AG04450 (cell line): ENCODE measurements around the gene GARIN5B. TPM values are rescaled to one million over a fixed set of nuclear protein-coding genes. Genes with fewer than 3 reads are reported as not detected.

Source experiments
- CTCF ChIA-PET: fragments of 300-600, 350-600 bp; formaldehyde crosslinking; extraction: SDS; loops from one replicate; lab custom pipeline; 2022; ENCODE audit warnings: antibody characterized with exemption, inconsistent platforms; lab: Charles Lee
- POLR2A ChIA-PET: fragments of 350-600 bp; formaldehyde crosslinking; extraction: SDS; loops from one replicate; lab custom pipeline; 2021; ENCODE audit warnings: antibody characterized with exemption, inconsistent platforms; lab: Yijun Ruan, JAX
- DNase-seq: peaks from one replicate; pipeline ENCODE4 v3.0.0-alpha.2; 2011; ENCODE audit warnings: low read depth, low spot score
- H3K27ac ChIP-seq: one replicate; pipeline ENCODE4 v1.5.1; 2012; ENCODE audit warnings: low read depth, low read length, control low read depth
- H3K27me3 ChIP-seq: one replicate; pipeline ENCODE4 v1.6.0; 2012; ENCODE audit warnings: low read length; ENCODE audit not compliant: control insufficient read depth, insufficient read depth
- H3K4me3 ChIP-seq: 2 replicates; pipeline ENCODE4 v1.5.1; 2011; ENCODE audit warnings: mild to moderate bottlenecking, low read depth, low read length, control low read depth
- H3K9me3 ChIP-seq: 2 replicates; pipeline ENCODE4 v1.5.1; 2012; ENCODE audit warnings: low read length; ENCODE audit not compliant: control insufficient read depth, insufficient read depth
- polyA plus RNA-seq: library from polyadenylated mRNA; depleted of rRNA; stranded (reverse); fragments of >200 nt; gene quantifications from 2 replicates; pipeline ENCODE4 v1.2.3, GENCODE V29; 2011
- TF ChIP-seq, protein P1 (sequence below): IDR thresholded peaks from 2 replicates; pipeline ENCODE4 v1.5.1; 2011; ENCODE audit warnings: low read depth, low read length, control low read depth, inconsistent platforms

The GARIN5B gene
- polyA plus RNA-seq, 1 experiment: not detected

DNA sequence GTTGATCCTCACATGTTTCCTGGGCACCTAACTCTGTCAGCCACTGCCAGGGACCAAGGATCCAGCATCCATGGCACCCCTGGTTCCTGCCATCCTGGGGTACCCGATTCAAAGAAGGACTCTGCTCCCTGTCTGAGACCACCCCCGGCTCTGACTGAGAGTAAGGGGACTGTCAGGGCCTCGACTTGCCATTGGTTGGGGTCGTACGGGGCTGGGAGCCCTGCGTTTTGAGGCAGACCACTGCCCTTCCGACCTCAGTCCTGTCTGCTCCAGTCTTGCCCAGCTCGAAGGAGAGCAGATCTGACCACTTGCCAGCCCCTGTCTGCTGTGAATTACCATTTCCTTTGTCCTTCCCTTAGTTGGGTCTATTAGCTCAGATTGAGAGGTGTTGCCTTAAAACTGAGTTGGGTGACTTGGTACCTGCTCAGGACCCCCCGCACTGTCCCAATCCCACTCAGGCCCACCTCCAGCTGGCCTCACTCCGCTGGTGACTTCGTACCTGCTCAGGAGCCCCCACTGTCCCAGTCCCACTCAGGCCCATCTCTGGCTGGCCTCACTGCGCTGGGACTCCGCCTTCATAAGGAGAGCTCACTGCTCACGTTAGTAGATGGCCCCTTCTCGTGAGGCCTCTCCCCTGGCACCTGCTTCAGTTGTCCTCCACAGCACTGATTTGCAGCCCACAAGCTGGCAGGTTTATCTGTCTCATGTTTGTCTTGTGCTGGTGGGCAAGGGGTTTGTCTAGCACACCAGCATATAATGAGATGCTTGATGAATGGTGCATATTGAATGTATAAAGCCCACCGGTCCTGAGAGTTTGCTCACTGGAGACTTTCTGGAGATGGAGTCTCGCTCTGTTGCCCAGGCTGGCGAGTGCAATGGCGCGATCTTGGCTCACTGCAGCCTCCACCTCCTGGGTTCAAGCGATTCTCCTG, 26.6 kb upstream of the GARIN5B start:
- Histone ChIP-seq H3K27ac (peak overlapping the region; percentile 31), H3K4me3 (no peak overlapping the region), H3K9me3 (peaks cover 4% of the 10 kb centered on the region; the same call in 1 of the 2 replicates), H3K27me3 (no peaks in the 10 kb centered on the region)
- DNase-seq: no peak
- POLR2A ChIA-PET: interaction anchor here (0.7 to 10.3 kb wide), 5 partner anchors 10 to 24 kb away, joined by 3 to 93 read pairs (median 4); partner anchors contain the start of genes IL11 and UBE2S
- CTCF ChIA-PET: interaction anchor here (0.9 to 1.5 kb wide), 3 partner anchors 88 to 249 kb away, joined by 3 to 5 read pairs (median 4); no protein-coding TSS in a partner anchor
- TF ChIP-seq, protein P1, sequence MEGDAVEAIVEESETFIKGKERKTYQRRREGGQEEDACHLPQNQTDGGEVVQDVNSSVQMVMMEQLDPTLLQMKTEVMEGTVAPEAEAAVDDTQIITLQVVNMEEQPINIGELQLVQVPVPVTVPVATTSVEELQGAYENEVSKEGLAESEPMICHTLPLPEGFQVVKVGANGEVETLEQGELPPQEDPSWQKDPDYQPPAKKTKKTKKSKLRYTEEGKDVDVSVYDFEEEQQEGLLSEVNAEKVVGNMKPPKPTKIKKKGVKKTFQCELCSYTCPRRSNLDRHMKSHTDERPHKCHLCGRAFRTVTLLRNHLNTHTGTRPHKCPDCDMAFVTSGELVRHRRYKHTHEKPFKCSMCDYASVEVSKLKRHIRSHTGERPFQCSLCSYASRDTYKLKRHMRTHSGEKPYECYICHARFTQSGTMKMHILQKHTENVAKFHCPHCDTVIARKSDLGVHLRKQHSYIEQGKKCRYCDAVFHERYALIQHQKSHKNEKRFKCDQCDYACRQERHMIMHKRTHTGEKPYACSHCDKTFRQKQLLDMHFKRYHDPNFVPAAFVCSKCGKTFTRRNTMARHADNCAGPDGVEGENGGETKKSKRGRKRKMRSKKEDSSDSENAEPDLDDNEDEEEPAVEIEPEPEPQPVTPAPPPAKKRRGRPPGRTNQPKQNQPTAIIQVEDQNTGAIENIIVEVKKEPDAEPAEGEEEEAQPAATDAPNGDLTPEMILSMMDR: no peak

DNA sequence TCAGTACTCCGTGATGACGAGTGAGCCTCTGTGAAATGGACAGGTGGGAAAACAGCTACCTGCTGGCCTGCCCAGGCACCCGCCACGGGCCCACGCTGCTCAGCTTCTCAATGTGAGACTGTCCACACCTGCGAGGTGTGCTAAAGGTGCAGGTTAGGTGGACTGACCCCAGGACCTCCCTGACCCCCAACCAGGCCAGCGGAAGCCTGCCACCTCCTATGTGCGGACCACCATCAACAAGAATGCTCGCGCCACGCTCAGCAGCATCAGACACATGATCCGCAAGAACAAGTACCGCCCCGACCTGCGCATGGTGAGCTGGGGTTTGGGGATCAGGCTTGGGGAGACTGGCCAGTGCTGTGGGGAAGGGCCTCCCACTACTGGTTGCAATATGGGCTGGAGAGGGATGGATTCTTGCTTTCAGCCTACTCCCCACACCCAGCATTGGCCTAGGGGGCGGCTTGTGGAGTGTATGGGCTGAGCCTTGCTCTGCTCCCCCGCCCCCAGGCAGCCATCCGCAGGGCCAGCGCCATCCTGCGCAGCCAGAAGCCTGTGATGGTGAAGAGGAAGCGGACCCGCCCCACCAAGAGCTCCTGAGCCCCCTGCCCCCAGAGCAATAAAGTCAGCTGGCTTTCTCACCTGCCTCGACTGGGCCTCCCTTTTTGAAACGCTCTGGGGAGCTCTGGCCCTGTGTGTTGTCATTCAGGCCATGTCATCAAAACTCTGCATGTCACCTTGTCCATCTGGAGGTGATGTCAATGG, 24.9 kb upstream of the GARIN5B start:
- ChIA-PET CTCF (interaction anchor here (2.3 kb wide), 1 partner anchor 116 kb away, joined by 10 read pairs; no protein-coding TSS in a partner anchor), POLR2A (interaction anchor here (1.0 to 10.3 kb wide), 2 partner anchors 18 to 25 kb away, joined by 3 to 93 read pairs; partner anchors contain the start of genes GARIN5B and UBE2S)
- no peaks in the 10 kb centered on the region for H3K27me3 ChIP-seq
- peaks cover 4% of the 10 kb centered on the region; the same call in 1 of the 2 replicates for H3K9me3 ChIP-seq
- DNase-seq: no peak
- H3K27ac ChIP-seq: no peak overlapping the region
- peak overlapping the region; percentile 99 for H3K4me3 ChIP-seq
- TF ChIP-seq, protein P1: no peak

DNA sequence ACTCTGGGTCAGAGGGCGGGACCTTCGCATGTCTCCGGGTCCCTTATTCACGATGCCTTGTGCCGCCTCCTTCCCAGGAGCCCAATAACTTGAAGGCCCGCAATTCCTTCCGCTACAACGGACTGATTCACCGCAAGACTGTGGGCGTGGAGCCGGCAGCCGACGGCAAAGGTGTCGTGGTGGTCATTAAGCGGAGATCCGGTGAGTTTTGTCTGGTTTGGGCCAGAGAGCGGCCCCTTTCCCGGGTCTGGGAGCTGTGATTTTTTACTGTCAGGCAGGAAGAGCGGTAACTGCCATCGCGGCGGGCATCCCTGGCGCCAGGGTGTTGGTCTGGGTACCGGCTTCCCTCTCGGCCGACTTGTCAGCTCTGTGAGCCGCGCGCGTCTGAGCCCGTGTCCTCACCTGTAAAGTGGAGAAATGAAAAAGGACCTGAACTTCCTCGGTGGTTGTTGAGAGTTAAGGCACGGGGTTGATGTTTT, 23.5 kb upstream of the GARIN5B start:
- H3K27ac ChIP-seq: peak overlapping the region; percentile 68
- no peaks in the 10 kb centered on the region for H3K27me3 ChIP-seq
- peak overlapping the region; percentile 99 for H3K4me3 ChIP-seq
- TF ChIP-seq, protein P1: no peak
- ChIA-PET CTCF (interaction anchor here (2.3 kb wide), 1 partner anchor 118 kb away, joined by 10 read pairs; no protein-coding TSS in a partner anchor), POLR2A (interaction anchor here (0.9 to 10.3 kb wide), 3 partner anchors 18 to 48 kb away, joined by 3 to 93 read pairs (median 4); partner anchors contain the start of genes KMT5C and UBE2S)
- peaks cover 4% of the 10 kb centered on the region; the same call in 1 of the 2 replicates for H3K9me3 ChIP-seq
- no peak for DNase-seq

DNA sequence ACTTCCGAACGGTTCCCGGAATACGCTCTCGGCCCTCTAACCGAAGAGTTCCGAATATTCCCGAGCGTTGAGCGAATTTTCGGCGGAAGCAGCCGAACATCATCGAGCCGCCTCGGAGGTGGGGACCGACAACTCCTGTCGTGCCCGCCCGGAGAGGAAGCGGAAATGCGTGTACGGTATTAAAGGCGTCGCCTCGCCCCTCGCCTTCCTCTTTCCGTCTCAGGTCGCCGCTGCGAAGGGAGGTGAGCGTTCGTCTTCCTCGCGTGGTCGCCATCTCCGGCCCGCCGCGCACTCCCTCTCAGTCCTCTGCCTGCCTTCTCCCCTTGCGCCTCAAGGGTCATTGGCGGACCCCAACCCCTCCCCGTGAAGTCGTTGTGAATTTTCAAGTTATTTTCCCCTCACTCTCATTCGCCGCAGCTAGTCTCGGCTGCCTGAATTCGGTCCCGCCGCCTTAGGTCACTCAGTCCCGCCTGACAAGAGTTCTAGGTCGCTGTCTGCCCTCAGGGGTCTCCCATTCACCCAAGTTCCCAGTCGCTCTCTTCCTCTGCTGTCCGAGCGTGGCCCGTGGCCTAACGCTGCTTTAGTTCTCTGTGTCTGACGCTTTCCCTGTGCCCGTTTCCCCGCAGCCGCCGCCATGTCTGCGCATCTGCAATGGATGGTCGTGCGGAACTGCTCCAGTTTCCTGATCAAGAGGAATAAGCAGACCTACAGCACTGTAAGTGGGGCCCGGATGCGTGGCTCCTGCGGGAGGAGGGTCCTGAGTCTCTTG, 22.8 kb upstream of the GARIN5B start, which contains the start of gene RPL28:
Gene RPL28 (plus strand): TSS at position 209 of the 769 bp plus-strand sequence. CDS start 426 bp downstream, at position 635.
- H3K9me3 ChIP-seq: peaks cover 4% of the 10 kb centered on the region; the same call in 1 of the 2 replicates
- H3K27ac ChIP-seq: peak within 1 kb of the TSS; percentile 93
- H3K4me3 ChIP-seq: peak within 1 kb of the TSS; percentile 99
- peak; percentile 95 for DNase-seq
- CTCF ChIA-PET: no interaction called here
- H3K27me3 ChIP-seq: no peaks in the 10 kb centered on the region
- POLR2A ChIA-PET: interaction anchor here (0.9 to 10.3 kb wide), 3 partner anchors 17 to 47 kb away, joined by 3 to 93 read pairs (median 4); partner anchors contain the start of genes KMT5C and UBE2S
- TF ChIP-seq, protein P1: no peak
